GM19468 (cell line): Measurements from ENCODE around the gene VAMP4.

ENCODE experiments used
- ATAC-seq: cut with Tn5 transposase; IDR thresholded peaks from one replicate; pipeline ENCODE4 v1.9.1; 2021; ENCODE audit warnings: mild to moderate bottlenecking, moderate library complexity, moderate number of reproducible peaks; ENCODE audit not compliant: unreplicated experiment; ENCODE audit errors: extremely low read depth

The VAMP4 gene

DNA sequence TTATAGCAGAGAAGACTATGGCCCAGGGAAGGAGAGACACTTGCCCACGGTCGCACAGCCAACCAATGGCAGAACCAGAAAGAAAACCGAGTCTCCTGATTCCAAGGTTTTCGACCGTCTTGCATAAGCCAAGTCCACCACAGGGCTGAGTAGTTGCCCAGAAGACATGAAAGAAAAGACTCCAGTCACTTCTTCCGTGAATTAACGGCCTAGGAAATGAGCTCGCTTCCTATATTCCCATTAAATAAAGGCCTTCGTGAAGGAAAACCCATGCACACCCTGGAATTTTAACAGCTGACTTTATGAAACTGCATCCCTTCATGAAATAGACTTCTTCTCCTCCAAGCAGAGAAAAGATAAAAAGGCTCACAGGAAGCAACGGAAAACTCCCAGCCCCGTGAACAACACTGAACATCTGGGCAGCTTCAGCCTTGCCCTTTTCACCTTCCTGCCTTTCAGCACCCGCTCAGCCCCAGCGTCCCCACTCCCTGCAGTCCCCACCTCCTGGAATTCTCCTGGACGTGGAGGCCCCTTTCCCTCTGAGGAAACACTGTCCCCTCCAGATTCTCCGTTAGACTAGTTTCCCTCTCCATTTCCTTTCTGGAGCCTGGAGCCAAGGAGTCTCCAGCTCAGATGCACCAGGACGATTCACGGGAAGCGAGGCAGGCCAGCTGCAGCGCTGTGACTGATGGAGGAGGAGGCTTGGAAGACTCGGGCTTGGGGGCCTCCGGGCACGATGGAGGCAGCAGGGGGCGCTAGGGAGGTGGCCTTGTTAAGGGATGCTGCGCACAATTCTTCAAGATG is 86.7 kb downstream of the VAMP4 start:
- no peak for ATAC-seq

DNA sequence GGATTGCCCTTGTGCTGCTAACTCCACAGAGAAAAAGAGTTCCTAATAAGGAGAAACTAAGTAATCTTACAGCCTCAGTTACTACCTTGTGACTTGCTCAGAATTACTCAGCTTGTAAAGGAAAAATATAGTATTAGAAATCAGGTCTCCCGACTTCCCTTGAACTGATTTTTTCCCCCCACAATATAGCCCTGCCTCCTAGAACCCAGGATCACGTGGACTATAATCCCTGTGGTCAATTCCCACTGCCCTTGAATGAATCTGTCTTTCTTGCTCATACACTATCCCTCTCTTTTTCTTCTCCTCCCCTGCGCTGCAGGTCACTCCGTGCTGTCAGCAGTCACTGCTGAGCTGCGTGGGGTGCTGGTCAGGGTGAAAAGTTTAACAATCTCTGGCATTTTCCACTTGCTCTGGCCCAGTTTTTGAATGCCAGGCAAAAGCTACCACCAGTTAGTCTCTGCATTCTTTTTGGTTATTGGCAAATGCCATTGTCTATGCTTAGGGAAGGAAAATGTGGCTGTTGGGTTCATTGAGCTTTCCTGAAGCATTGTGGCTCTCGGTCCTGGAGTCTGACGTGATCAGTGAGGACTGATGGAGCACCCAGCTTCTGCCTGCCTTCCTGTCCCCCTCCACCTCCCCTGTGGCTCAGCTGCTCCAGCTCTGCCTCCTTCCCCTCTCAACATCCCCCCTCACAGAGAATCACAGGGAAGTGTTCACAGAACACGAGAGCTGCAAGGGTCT is 87.5 kb downstream of the VAMP4 start:
- ATAC-seq, result no peak

DNA sequence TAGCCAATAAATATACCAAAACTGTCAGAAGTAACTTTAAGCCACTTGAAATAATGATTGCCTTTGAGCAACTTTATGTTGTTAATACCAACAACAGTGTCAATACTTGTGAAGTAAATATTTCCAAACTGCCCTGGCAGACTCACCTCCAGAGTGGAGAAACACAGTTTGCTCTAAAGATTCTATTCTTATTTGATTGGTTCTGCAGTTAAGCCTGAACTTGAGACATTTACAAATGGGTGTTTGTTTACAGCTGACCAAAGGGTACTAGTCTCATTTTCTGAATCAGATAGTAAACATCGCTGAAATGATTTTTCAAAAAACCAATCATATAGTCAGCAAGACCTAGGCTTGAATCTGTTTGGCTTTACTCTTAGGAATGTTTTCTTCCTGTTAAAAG is 88.1 kb downstream of the VAMP4 start:
- ATAC-seq, result no peak

DNA sequence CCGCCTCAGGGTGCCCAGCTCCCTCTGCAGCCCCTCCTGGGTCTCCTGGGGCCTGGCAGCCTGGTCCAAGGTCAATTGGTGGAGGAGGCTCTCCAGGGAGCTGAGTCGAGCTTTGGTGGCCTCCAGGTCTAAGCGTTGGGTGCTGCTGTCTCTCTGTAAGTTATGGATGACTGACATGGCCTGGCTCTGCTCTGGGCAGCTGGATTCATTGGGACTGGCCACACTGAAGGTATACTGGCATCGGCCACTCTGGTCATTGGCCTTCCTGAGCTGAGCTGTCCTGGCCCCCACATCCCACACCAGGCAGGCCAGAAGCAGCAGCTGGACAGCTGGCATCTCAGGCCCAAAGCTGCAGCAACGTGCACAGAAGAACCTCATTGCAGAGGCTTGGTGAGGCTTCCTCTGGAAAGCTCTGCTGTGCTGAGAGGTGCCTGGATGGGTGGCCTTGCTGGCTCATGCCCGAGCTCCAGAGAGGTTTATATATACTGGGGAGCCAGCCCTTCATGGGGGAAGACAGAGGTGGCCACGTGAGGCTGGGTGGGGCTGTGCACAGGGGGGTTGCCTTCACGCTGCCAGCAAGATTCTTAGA is 89.5 kb downstream of the VAMP4 start, which contains the start of gene MYOC:
Gene MYOC, minus strand, starts transcription at position 455 of the 589 bp plus-strand sequence. Its CDS starts 77 bp downstream, at position 378.
- ATAC-seq, result no peak
